NT2/D1 (cell line): ENCODE measurements around the gene LDLRAD4.

Source experiments
- YY1 ChIP-seq: IDR thresholded peaks from 2 replicates; pipeline ENCODE4 v1.6.1; 2011; ENCODE audit not compliant: insufficient read length, insufficient read depth
- ZNF274 ChIP-seq: IDR thresholded peaks from 2 replicates; pipeline ENCODE4 v1.6.1; 2011; ENCODE audit warnings: mild to moderate bottlenecking, low read depth, low read length

DNA sequence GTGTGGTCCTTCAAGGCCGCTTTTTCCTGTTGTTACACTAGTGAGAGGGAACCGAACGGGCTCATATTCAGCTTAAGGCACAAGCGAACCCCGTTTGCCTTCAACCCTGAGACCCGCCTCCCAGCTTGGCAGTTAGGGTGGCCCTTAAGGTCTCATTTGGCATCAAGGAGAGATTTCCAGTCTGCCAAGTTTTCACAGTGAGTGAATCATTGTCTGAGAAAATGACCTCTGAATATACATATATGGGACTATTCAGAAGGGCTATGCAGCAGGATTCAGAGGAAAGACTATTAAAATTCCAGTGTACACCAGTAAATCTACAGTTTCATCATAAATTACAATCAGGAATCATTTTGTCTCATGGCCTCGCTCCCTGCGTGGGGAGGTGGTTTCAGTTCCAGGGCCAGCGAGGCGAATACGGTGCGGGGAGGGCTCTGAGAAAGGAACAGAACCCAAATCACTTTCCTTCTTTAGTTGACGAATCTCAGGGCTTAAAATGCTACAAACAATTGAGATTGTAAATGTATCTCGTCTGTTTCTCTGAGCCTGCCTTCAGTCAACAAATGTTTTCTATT, 276.4 kb downstream of the LDLRAD4 start:
- TF ChIP-seq ZNF274 (no peak), YY1 (no peak)
